ENCODE data around the gene TNRC6A.

DNA sequence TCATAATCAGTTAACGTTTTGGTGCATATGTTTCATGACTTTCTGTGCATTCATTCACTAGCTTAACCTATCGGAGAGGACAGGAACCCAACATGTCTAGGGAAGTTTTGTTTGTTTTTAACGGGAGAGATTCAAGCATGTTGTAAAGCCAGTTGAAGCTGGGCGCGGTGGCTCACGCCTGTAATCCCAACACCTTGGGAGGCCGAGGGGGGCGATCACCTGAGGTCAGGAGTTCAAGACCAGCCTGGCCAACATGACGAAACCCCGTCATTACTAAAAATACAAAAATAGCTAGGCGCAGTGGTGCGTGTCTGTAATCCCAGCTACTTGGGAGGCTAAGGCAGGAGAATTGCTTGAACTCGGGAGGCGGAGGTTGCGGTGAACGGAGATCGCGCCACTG is 1.4 kb upstream of the TNRC6A start:
- no peak for TF ChIP-seq EZH2 (IDR thresholded peaks at IDR 0.05; ENCODE audit: insufficient read depth, poor library complexity, severe bottlenecking)
- no peak for TF ChIP-seq EZH2phosphoT487 (IDR thresholded peaks at IDR 0.05; ENCODE audit: insufficient read depth, low read depth)
